ENCODE data around the gene PTPN3. TPM values are rescaled to one million over a fixed set of nuclear protein-coding genes. Genes with fewer than 3 reads are reported as not detected.

Gene PTPN3
- total RNA-seq, 1 experiment from 2014 or later = 20.8 TPM

GRCh38 chr9:109426626-109427402, 71.3 kb downstream of the PTPN3 start:
- Histone ChIP-seq H3K9me3 (ENCODE audit: control insufficient read depth in 1 of 2, insufficient read depth in 1 of 2, low read depth in 1 of 2, low read length in 2 of 2) (no peaks in the 10 kb centered on the region), H3K36me3 (ENCODE audit: control insufficient read depth in 1 of 2, insufficient read depth in 2 of 2, low read length in 2 of 2) (peaks cover 7 to 22% of the 10 kb centered on the region in 2 experiments; a peak in 2 of 4 replicates), H3K4me2 (ENCODE audit: low read length) (no peak overlapping the region), H3K27me3 (ENCODE audit: insufficient read depth, low read length) (no peaks in the 10 kb centered on the region), H2AFZ (ENCODE audit: low read depth, low read length, poor library complexity, severe bottlenecking) (no peak overlapping the region), H3K9ac (ENCODE audit: low read length) (no peak overlapping the region), H3K27ac (ENCODE audit: low read depth, low read length) (no peak overlapping the region), H3K4me3 (replicated peaks in 1 of 2; ENCODE audit: low read depth in 1 of 2, low read length in 2 of 2) (no peak overlapping the region), H3K9me2 (ENCODE audit: insufficient read depth) (no peaks in the 10 kb centered on the region), H3K4me1 (ENCODE audit: control insufficient read depth in 1 of 2, insufficient read depth in 2 of 2, low read length in 2 of 2) (no peaks in the 10 kb centered on the region), H4K20me1 (ENCODE audit: insufficient read depth) (no peaks in the 10 kb centered on the region), H3K79me2 (ENCODE audit: insufficient read depth, low read length) (no peaks in the 10 kb centered on the region)
- TF ChIP-seq RAD21 (IDR thresholded peaks at IDR 0.05; ENCODE audit: low read depth) (no peak), ELF1 (IDR thresholded peaks at IDR 0.05; ENCODE audit: borderline replicate concordance, low read depth) (no peak)
- DNase-seq (ENCODE audit: low read depth, low spot score) = no peak
- no TSS peak for BruUV-seq (replicated peaks)
- POLR2A ChIA-PET = no interaction called here
- intact Hi-C loops (cut with micrococcal nuclease) = no loop called here
- RAD21 ChIA-PET (ENCODE audit: low non-redundant PET in 1 of 2, low total read pairs in 2 of 2, uncharacterized antibody in 2 of 2, unreplicated experiment in 2 of 2) = no interaction called here
- CTCF ChIA-PET = no interaction called here
- no peak for ATAC-seq

DNA sequence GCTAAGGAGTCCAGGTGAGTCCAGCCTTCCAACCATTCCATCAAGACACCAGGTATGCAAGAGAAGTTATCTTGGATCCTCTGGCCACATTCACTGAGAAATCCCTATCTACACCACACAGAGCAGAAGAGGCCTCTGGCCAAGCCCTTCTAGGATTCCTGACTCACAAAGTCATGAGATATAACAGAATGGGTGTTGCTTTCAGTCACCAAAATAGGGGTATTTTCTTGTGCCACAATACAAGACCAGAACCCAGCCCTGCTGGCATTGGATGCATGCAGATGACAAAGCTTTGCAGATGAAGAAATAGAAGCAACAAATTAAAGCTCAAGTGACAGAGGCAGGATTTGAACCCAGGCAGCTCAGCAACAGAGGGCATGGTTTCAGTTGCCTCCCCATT, 73.5 kb downstream of the PTPN3 start:
- Histone ChIP-seq H3K9me2 (ENCODE audit: insufficient read depth) (no peaks in the 10 kb centered on the region), H3K79me2 (ENCODE audit: insufficient read depth, low read length) (no peaks in the 10 kb centered on the region), H2AFZ (ENCODE audit: low read depth, low read length, poor library complexity, severe bottlenecking) (no peak overlapping the region), H4K20me1 (ENCODE audit: insufficient read depth) (no peaks in the 10 kb centered on the region), H3K27ac (ENCODE audit: low read depth, low read length) (no peak overlapping the region), H3K4me1 (ENCODE audit: control insufficient read depth in 1 of 2, insufficient read depth in 2 of 2, low read length in 2 of 2) (no peaks in the 10 kb centered on the region), H3K27me3 (ENCODE audit: insufficient read depth, low read length) (no peaks in the 10 kb centered on the region), H3K4me2 (ENCODE audit: low read length) (no peak overlapping the region), H3K36me3 (ENCODE audit: control insufficient read depth in 1 of 2, insufficient read depth in 2 of 2, low read length in 2 of 2) (peaks cover 9 to 22% of the 10 kb centered on the region in 2 experiments; a peak in 3 of 4 replicates), H3K4me3 (replicated peaks in 1 of 2; ENCODE audit: low read depth in 1 of 2, low read length in 2 of 2) (no peak overlapping the region), H3K9ac (ENCODE audit: low read length) (no peak overlapping the region), H3K9me3 (ENCODE audit: control insufficient read depth in 1 of 2, insufficient read depth in 1 of 2, low read depth in 1 of 2, low read length in 2 of 2) (no peaks in the 10 kb centered on the region)
- ChIA-PET POLR2A (no interaction called here), CTCF (no interaction called here), RAD21 (ENCODE audit: low non-redundant PET in 1 of 2, low total read pairs in 2 of 2, uncharacterized antibody in 2 of 2, unreplicated experiment in 2 of 2) (no interaction called here)
- DNase-seq (ENCODE audit: low read depth, low spot score) (no peak), ATAC-seq (no peak)
- no peak for TF ChIP-seq YY1 (IDR thresholded peaks at IDR 0.05; ENCODE audit: extremely low read depth, insufficient replicate concordance, low read depth, low read length)
- no peak for TF ChIP-seq SRF (IDR thresholded peaks at IDR 0.05; ENCODE audit: low read depth)
- no peak for TF ChIP-seq EZH2phosphoT487 (IDR thresholded peaks at IDR 0.05; ENCODE audit: borderline replicate concordance)
- no peak for TF ChIP-seq RAD21 (IDR thresholded peaks at IDR 0.05; ENCODE audit: low read depth)
- no peak for TF ChIP-seq CBX3 (IDR thresholded peaks at IDR 0.05; ENCODE audit: low read depth)
- TF ChIP-seq ATF3 (IDR thresholded peaks at IDR 0.05) = no peak
- no peak for TF ChIP-seq POLR2A (IDR thresholded peaks at IDR 0.05; ENCODE audit: borderline replicate concordance, extremely low read depth, insufficient read depth, insufficient read length)
- no peak for TF ChIP-seq EGR1 (IDR thresholded peaks at IDR 0.05; ENCODE audit: low read depth)
- TF ChIP-seq ZNF274 (IDR thresholded peaks at IDR 0.05; ENCODE audit: low read depth, low read length) = no peak
- intact Hi-C loops (cut with micrococcal nuclease) = no loop called here
- no TSS peak for BruUV-seq (replicated peaks)

Data from HCT116 (cell line).